Measurements from ENCODE around the gene JUNB. TPM values are rescaled to one million over a fixed set of nuclear protein-coding genes. Genes with fewer than 3 reads are reported as not detected.

JUNB gene
- total and polyA plus RNA-seq, 2 of the 13 experiments (the other 11 are each of a cell fraction or from before 2014, with no cell fraction given) = 7.7 to 8.2 TPM

- TF ChIP-seq, protein P1, sequence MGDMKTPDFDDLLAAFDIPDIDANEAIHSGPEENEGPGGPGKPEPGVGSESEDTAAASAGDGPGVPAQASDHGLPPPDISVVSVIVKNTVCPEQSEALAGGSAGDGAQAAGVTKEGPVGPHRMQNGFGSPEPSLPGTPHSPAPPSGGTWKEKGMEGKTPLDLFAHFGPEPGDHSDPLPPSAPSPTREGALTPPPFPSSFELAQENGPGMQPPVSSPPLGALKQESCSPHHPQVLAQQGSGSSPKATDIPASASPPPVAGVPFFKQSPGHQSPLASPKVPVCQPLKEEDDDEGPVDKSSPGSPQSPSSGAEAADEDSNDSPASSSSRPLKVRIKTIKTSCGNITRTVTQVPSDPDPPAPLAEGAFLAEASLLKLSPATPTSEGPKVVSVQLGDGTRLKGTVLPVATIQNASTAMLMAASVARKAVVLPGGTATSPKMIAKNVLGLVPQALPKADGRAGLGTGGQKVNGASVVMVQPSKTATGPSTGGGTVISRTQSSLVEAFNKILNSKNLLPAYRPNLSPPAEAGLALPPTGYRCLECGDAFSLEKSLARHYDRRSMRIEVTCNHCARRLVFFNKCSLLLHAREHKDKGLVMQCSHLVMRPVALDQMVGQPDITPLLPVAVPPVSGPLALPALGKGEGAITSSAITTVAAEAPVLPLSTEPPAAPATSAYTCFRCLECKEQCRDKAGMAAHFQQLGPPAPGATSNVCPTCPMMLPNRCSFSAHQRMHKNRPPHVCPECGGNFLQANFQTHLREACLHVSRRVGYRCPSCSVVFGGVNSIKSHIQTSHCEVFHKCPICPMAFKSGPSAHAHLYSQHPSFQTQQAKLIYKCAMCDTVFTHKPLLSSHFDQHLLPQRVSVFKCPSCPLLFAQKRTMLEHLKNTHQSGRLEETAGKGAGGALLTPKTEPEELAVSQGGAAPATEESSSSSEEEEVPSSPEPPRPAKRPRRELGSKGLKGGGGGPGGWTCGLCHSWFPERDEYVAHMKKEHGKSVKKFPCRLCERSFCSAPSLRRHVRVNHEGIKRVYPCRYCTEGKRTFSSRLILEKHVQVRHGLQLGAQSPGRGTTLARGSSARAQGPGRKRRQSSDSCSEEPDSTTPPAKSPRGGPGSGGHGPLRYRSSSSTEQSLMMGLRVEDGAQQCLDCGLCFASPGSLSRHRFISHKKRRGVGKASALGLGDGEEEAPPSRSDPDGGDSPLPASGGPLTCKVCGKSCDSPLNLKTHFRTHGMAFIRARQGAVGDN (CRISPR knock-in tag; IDR thresholded peaks at IDR 0.05) = peak; percentile 51
- peak; percentile 39 for TF ChIP-seq HNRNPK (IDR thresholded peaks at IDR 0.05; ENCODE audit: low read depth, low read length, poor library complexity, severe bottlenecking)
- 0 out of 2 replicates have a peak, but pooled peaks have one; percentile 17 for TF ChIP-seq TBX2 (CRISPR knock-in tag; IDR thresholded peaks at IDR 0.05; ENCODE audit: borderline replicate concordance)
- TF ChIP-seq SYNCRIP (IDR thresholded peaks at IDR 0.05; ENCODE audit: insufficient read depth, low read depth, low read length) = no peak
- TF ChIP-seq ZNF263 (CRISPR knock-in tag; IDR thresholded peaks at IDR 0.05) = peak; percentile 80
- TF ChIP-seq HMGXB4 (CRISPR knock-in tag; IDR thresholded peaks at IDR 0.05; ENCODE audit: borderline replicate concordance in 1 of 2, low read depth in 1 of 2) = 0 out of 4 replicates have a peak, but pooled peaks of 1 of the 2 experiments have one; percentile 26
- no peak for TF ChIP-seq ZNF614 (CRISPR knock-in tag; IDR thresholded peaks at IDR 0.05; ENCODE audit: borderline replicate concordance)
- no peak for TF ChIP-seq ZNF121 (CRISPR knock-in tag; IDR thresholded peaks at IDR 0.05)
- peak; percentile 28 for TF ChIP-seq HNRNPLL (IDR thresholded peaks at IDR 0.05; ENCODE audit: low read depth, low read length, poor library complexity, severe bottlenecking)
- 0 out of 2 replicates have a peak, but pooled peaks have one; percentile 12 for TF ChIP-seq GMEB1 (CRISPR knock-in tag; IDR thresholded peaks at IDR 0.05; ENCODE audit: borderline replicate concordance)
- peak; percentile 13 for TF ChIP-seq YY1 (IDR thresholded peaks at IDR 0.05; ENCODE audit: insufficient read depth, insufficient replicate concordance, low read depth, low read length)
- TF ChIP-seq, protein P2, sequence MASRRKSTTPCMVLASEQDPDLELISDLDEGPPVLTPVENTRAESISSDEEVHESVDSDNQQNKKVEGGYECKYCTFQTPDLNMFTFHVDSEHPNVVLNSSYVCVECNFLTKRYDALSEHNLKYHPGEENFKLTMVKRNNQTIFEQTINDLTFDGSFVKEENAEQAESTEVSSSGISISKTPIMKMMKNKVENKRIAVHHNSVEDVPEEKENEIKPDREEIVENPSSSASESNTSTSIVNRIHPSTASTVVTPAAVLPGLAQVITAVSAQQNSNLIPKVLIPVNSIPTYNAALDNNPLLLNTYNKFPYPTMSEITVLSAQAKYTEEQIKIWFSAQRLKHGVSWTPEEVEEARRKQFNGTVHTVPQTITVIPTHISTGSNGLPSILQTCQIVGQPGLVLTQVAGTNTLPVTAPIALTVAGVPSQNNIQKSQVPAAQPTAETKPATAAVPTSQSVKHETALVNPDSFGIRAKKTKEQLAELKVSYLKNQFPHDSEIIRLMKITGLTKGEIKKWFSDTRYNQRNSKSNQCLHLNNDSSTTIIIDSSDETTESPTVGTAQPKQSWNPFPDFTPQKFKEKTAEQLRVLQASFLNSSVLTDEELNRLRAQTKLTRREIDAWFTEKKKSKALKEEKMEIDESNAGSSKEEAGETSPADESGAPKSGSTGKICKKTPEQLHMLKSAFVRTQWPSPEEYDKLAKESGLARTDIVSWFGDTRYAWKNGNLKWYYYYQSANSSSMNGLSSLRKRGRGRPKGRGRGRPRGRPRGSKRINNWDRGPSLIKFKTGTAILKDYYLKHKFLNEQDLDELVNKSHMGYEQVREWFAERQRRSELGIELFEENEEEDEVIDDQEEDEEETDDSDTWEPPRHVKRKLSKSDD (CRISPR knock-in tag; IDR thresholded peaks at IDR 0.05; ENCODE audit: low read depth) = no peak
Observed at GRCh38 chr19:12833738-12834565, 42.7 kb downstream of the JUNB start (continued).

All from HepG2 (cell line).